OCI-LY7 (cell line): ENCODE measurements around the gene NFATC1. TPM values are rescaled to one million over a fixed set of nuclear protein-coding genes. Genes with fewer than 3 reads are reported as not detected.

ENCODE experiments used
- BruUV-seq: library from RNA; stranded (reverse); fragments of 400-500 nt; replicated peaks from 2 replicates; lab custom pipeline; 2021; lab: Mats Ljungman, UMichigan
- CTCF ChIA-PET: fragments of 300-600 bp; sonication (Branson Sonifier 250); formaldehyde crosslinking; loops from one replicate; lab custom pipeline; 2022; ENCODE audit warnings: antibody characterized with exemption; ENCODE audit not compliant: unreplicated experiment; lab: Charles Lee
- POLR2A ChIA-PET: fragments of 300-600 bp; sonication (Branson Sonifier 250); formaldehyde crosslinking; loops from one replicate; lab custom pipeline; 2022; ENCODE audit warnings: antibody characterized with exemption; lab: Charles Lee
- DNase-seq: peaks from one replicate; pipeline ENCODE4 v3.0.0-alpha.2; 2015; ENCODE audit warnings: low spot score
- H2AFZ ChIP-seq: fragments of 200-600 bp; sonication (generic), shearing (Covaris generic); 2 replicates; pipeline ENCODE4 v1.6.1; 2014; ENCODE audit warnings: mild to moderate bottlenecking, antibody characterized with exemption, low read length, moderate library complexity
- H3K27ac ChIP-seq: fragments of 200-600 bp; sonication (generic); 2 replicates; pipeline ENCODE4 v1.5.1; 2014; ENCODE audit warnings: mixed run types, low read depth, mild to moderate bottlenecking, moderate library complexity, low read length, inconsistent platforms; ENCODE audit not compliant: poor library complexity, severe bottlenecking
- H3K36me3 ChIP-seq: fragments of 200-600 bp; sonication (generic); 2 replicates; pipeline ENCODE4 v1.6.1; 2014; ENCODE audit warnings: mild to moderate bottlenecking, antibody characterized with exemption, low read length, moderate library complexity, mixed read lengths; ENCODE audit not compliant: insufficient read depth
- H3K4me1 ChIP-seq: fragments of 200-600 bp; sonication (generic); 2 replicates; pipeline ENCODE4 v1.5.1; 2014; ENCODE audit warnings: mild to moderate bottlenecking, low read length; ENCODE audit not compliant: insufficient read depth, poor library complexity, severe bottlenecking
- H3K4me2 ChIP-seq: fragments of 200-600 bp; sonication (generic); 2 replicates; pipeline ENCODE4 v1.6.1; 2014; ENCODE audit warnings: mild to moderate bottlenecking, low read length
- H3K4me3 ChIP-seq: fragments of 200-600 bp; sonication (generic); 2 replicates; pipeline ENCODE4 v1.5.1; 2014; ENCODE audit warnings: mild to moderate bottlenecking, low read depth, low read length; ENCODE audit not compliant: poor library complexity, severe bottlenecking
- H3K79me2 ChIP-seq: fragments of 200-600 bp; sonication (generic); 2 replicates; pipeline ENCODE4 v1.6.1; 2016; ENCODE audit warnings: low read depth, mild to moderate bottlenecking, low read length, moderate library complexity, mixed read lengths; ENCODE audit not compliant: insufficient read depth
- H3K9me2 ChIP-seq: fragments of 200-600 bp; sonication (generic); 2 replicates; pipeline ENCODE4 v1.6.1; 2016; ENCODE audit warnings: mild to moderate bottlenecking, low read length, mixed read lengths; ENCODE audit not compliant: insufficient read depth
- H3K9me3 ChIP-seq: fragments of 200-600 bp; sonication (generic); 2 replicates; pipeline ENCODE4 v1.6.1; 2014; ENCODE audit warnings: mild to moderate bottlenecking, mixed run types, low read length, mixed read lengths
- H4K20me1 ChIP-seq: fragments of 200-600 bp; sonication (generic); 2 replicates; pipeline ENCODE4 v1.6.1; 2014; ENCODE audit warnings: mild to moderate bottlenecking, antibody characterized with exemption, low read length, moderate library complexity, mixed read lengths; ENCODE audit not compliant: insufficient read depth
- CTCF ChIP-seq: fragments of 200-600 bp; sonication (generic); conservative IDR thresholded peaks from 2 replicates; pipeline ENCODE4 v1.5.1; 2014; ENCODE audit warnings: mild to moderate bottlenecking, antibody characterized with exemption, low read length, moderate library complexity, mixed read lengths
- EZH2phosphoT487 ChIP-seq: fragments of 200-600 bp; sonication (generic); IDR thresholded peaks from 2 replicates; pipeline ENCODE4 v1.6.1; 2018; ENCODE audit warnings: low read depth, borderline replicate concordance, mild to moderate bottlenecking, mixed run types, antibody characterized with exemption, low read length, moderate library complexity, mixed read lengths
- intact Hi-C: fragments of 100-400 bp; cut with micrococcal nuclease; formaldehyde crosslinking; loops from one replicate; pipeline ENCODE4 v1.10.0; 2022; ENCODE audit not compliant: unreplicated experiment
- total RNA-seq, 2 experiments: library from RNA; depleted of rRNA in 1 of 2; stranded (reverse); fragments of >200 nt in 1 of 2; shearing (Covaris generic) in 1 of 2; gene quantifications; 2 replicates each; pipeline ENCODE4 v1.2.3, GENCODE V29; 2014 to 2022

The NFATC1 gene
- total RNA-seq, 2 experiments from 2014 or later, result 23.6 to 50.4 TPM

GRCh38 chr18:79568543-79569205, 172.9 kb downstream of the NFATC1 start:
- no peak for TF ChIP-seq CTCF
- TF ChIP-seq EZH2phosphoT487, result no peak
- H3K9me3 ChIP-seq, result peaks cover 10% of the 10 kb centered on the region
- no peaks in the 10 kb centered on the region for H3K79me2 ChIP-seq
- no peak for DNase-seq
- no peaks in the 10 kb centered on the region for H3K4me1 ChIP-seq
- intact Hi-C loops, result no loop called here
- no peaks in the 10 kb centered on the region for H3K9me2 ChIP-seq
- no TSS peak for BruUV-seq
- CTCF ChIA-PET, result no interaction called here
- no peak overlapping the region for H3K4me3 ChIP-seq
- no peak overlapping the region for H3K4me2 ChIP-seq
- H2AFZ ChIP-seq, result no peak overlapping the region
- no peak overlapping the region for H3K27ac ChIP-seq
- H3K36me3 ChIP-seq, result no peaks in the 10 kb centered on the region
- no peaks in the 10 kb centered on the region for H4K20me1 ChIP-seq
- POLR2A ChIA-PET, result interaction anchor here (0.6 kb wide), 1 partner anchor 81 kb away, joined by 3 read pairs; no protein-coding TSS in a partner anchor

GRCh38 chr18:79569720-79570119, 174.0 kb downstream of the NFATC1 start:
- H3K4me3 ChIP-seq, result no peak overlapping the region
- no peaks in the 10 kb centered on the region for H3K4me1 ChIP-seq
- BruUV-seq, result no TSS peak
- POLR2A ChIA-PET, result no interaction called here
- H3K79me2 ChIP-seq, result no peaks in the 10 kb centered on the region
- H3K9me3 ChIP-seq, result no peaks in the 10 kb centered on the region; the same call in 1 of the 2 replicates
- H4K20me1 ChIP-seq, result no peaks in the 10 kb centered on the region
- no peak for TF ChIP-seq CTCF
- no peak for TF ChIP-seq EZH2phosphoT487
- DNase-seq, result no peak
- H3K9me2 ChIP-seq, result no peaks in the 10 kb centered on the region
- CTCF ChIA-PET, result no interaction called here
- intact Hi-C loops, result no loop called here
- H3K4me2 ChIP-seq, result no peak overlapping the region
- no peak overlapping the region for H2AFZ ChIP-seq
- no peaks in the 10 kb centered on the region for H3K36me3 ChIP-seq
- no peak overlapping the region for H3K27ac ChIP-seq
